H9 (cell line): ENCODE results near the gene FHIP1B. TPM values are rescaled to one million over a fixed set of nuclear protein-coding genes. Genes with fewer than 3 reads are reported as not detected.

Source experiments
- DNase-seq: peaks from one replicate; pipeline ENCODE4 v3.0.0-alpha.2; 2017
- H2AFZ ChIP-seq: one replicate; pipeline ENCODE4 v1.6.1; 2013; ENCODE audit warnings: mild to moderate bottlenecking, low read length, control low read depth, moderate library complexity
- H2AK5ac ChIP-seq: 2 replicates; pipeline ENCODE4 v1.6.1; 2013; ENCODE audit warnings: low read length, control low read depth, mixed read lengths; ENCODE audit not compliant: insufficient read length
- H2BK120ac ChIP-seq: one replicate; pipeline ENCODE4 v1.6.1; 2013; ENCODE audit warnings: low read depth, mild to moderate bottlenecking, low read length, control low read depth, inconsistent platforms; ENCODE audit not compliant: poor library complexity, severe bottlenecking
- H2BK12ac ChIP-seq: 2 replicates; pipeline ENCODE4 v1.6.1; 2013; ENCODE audit warnings: low read length, control low read depth, mixed read lengths, low read depth; ENCODE audit not compliant: insufficient read length
- H2BK15ac ChIP-seq: 2 replicates; pipeline ENCODE4 v1.6.1; 2013; ENCODE audit warnings: low read depth, low read length, control low read depth
- H2BK20ac ChIP-seq: one replicate; pipeline ENCODE4 v1.6.1; 2013; ENCODE audit warnings: low read depth, mild to moderate bottlenecking, low read length, control low read depth, inconsistent platforms; ENCODE audit not compliant: poor library complexity, severe bottlenecking
- H2BK5ac ChIP-seq: 2 replicates; pipeline ENCODE4 v1.6.1; 2013; ENCODE audit warnings: low read length, control low read depth, mixed read lengths; ENCODE audit not compliant: insufficient read length
- H3K14ac ChIP-seq: 2 replicates; pipeline ENCODE4 v1.6.1; 2013; ENCODE audit warnings: low read length, control low read depth; ENCODE audit not compliant: insufficient read depth
- H3K18ac ChIP-seq: 2 replicates; pipeline ENCODE4 v1.6.1; 2013; ENCODE audit warnings: low read depth, mild to moderate bottlenecking, mixed read lengths, low read length, control low read depth; ENCODE audit not compliant: insufficient read length
- H3K23ac ChIP-seq: 2 replicates; pipeline ENCODE4 v1.6.1; 2013; ENCODE audit warnings: low read length, control low read depth, mixed read lengths, low read depth; ENCODE audit not compliant: insufficient read length
- H3K23me2 ChIP-seq: 2 replicates; pipeline ENCODE4 v1.6.1; 2013; ENCODE audit warnings: low read depth, mild to moderate bottlenecking, mixed read lengths, low read length, control low read depth; ENCODE audit not compliant: insufficient read length, poor library complexity, severe bottlenecking
- H3K27ac ChIP-seq: 2 replicates; pipeline ENCODE4 v1.5.1; 2013; ENCODE audit warnings: low read length, control low read depth, mixed read lengths, low read depth; ENCODE audit not compliant: insufficient read length
- H3K27me3 ChIP-seq: 2 replicates; pipeline ENCODE4 v1.6.1; 2013; ENCODE audit warnings: low read length, control low read depth, inconsistent platforms; ENCODE audit not compliant: insufficient read depth
- H3K4ac ChIP-seq: 2 replicates; pipeline ENCODE4 v1.6.1; 2013; ENCODE audit warnings: low read depth, mild to moderate bottlenecking, control low read depth, inconsistent platforms, low read length, moderate library complexity
- H3K4me1 ChIP-seq: 2 replicates; pipeline ENCODE4 v1.6.1; 2013; ENCODE audit warnings: low read length, control low read depth, inconsistent platforms; ENCODE audit not compliant: insufficient read depth
- H3K4me2 ChIP-seq: 2 replicates; pipeline ENCODE4 v1.6.1; 2013; ENCODE audit warnings: low read length, control low read depth, mixed read lengths; ENCODE audit not compliant: insufficient read length, insufficient read depth
- H3K56ac ChIP-seq: 2 replicates; pipeline ENCODE4 v1.6.1; 2013; ENCODE audit warnings: low read depth, mild to moderate bottlenecking, mixed read lengths, low read length, control low read depth; ENCODE audit not compliant: insufficient read length
- H3K79me1 ChIP-seq: 2 replicates; pipeline ENCODE4 v1.6.1; 2013; ENCODE audit warnings: low read depth, mild to moderate bottlenecking, moderate library complexity, low read length, control low read depth, inconsistent platforms; ENCODE audit not compliant: insufficient read depth, poor library complexity, severe bottlenecking
- H3K79me2 ChIP-seq: 2 replicates; pipeline ENCODE4 v1.6.1; 2013; ENCODE audit warnings: low read length, control low read depth, inconsistent platforms; ENCODE audit not compliant: insufficient read depth
- H3K9ac ChIP-seq: 2 replicates; pipeline ENCODE4 v1.6.1; 2013; ENCODE audit warnings: low read length, control low read depth, mixed read lengths; ENCODE audit not compliant: insufficient read length; ENCODE audit errors: extremely low read depth
- H3K9me3 ChIP-seq: one replicate; pipeline ENCODE4 v1.6.1; 2013; ENCODE audit warnings: low read depth, low read length, inconsistent platforms; ENCODE audit not compliant: control insufficient read depth
- H3T11ph ChIP-seq: one replicate; pipeline ENCODE4 v1.6.1; 2013; ENCODE audit warnings: mild to moderate bottlenecking, low read length, control low read depth, inconsistent platforms
- H4K20me1 ChIP-seq: one replicate; pipeline ENCODE4 v1.6.1; 2013; ENCODE audit not compliant: control insufficient read depth, insufficient read length, insufficient read depth
- H4K5ac ChIP-seq: 2 replicates; pipeline ENCODE4 v1.6.1; 2013; ENCODE audit warnings: low read depth, mild to moderate bottlenecking, mixed read lengths, low read length, control low read depth; ENCODE audit not compliant: insufficient read length
- H4K8ac ChIP-seq: replicated peaks from 2 replicates; pipeline ENCODE4 v1.6.1; 2013; ENCODE audit warnings: low read length, control low read depth, mixed read lengths, low read depth; ENCODE audit not compliant: insufficient read length
- H4K91ac ChIP-seq: 2 replicates; pipeline ENCODE4 v1.6.1; 2013; ENCODE audit warnings: low read depth, mild to moderate bottlenecking, moderate library complexity, mixed read lengths, low read length, control low read depth; ENCODE audit not compliant: insufficient read length
- H3K27ac Mint-ChIP-seq, 3 experiments: 2 replicates in 2 of 3; 3 replicates in 1 of 3; pipeline ENCODE4 v1.8.0; 2020 to 2021; ENCODE audit warnings: mixed read lengths in 3 of 3, mild to moderate bottlenecking in 1 of 3, moderate library complexity in 1 of 3
- H3K27me3 Mint-ChIP-seq: 2 replicates; pipeline ENCODE4 v1.8.0; 2021; ENCODE audit warnings: low read depth, mild to moderate bottlenecking, moderate library complexity, mixed read lengths
- H3K36me3 Mint-ChIP-seq, 3 experiments: 2 replicates in 2 of 3; 3 replicates in 1 of 3; pipeline ENCODE4 v1.8.0; 2020 to 2021; ENCODE audit warnings: low read depth in 3 of 3, mixed read lengths in 3 of 3; ENCODE audit not compliant: insufficient read depth in 1 of 3
- H3K4me1 Mint-ChIP-seq, 2 experiments: 2 replicates each; pipeline ENCODE4 v1.8.0; 2020; ENCODE audit warnings: mixed read lengths in 2 of 2
- H3K4me3 Mint-ChIP-seq, 2 experiments: 2 replicates in 1 of 2; 3 replicates in 1 of 2; pipeline ENCODE4 v1.8.0; 2020 to 2021; ENCODE audit warnings: mild to moderate bottlenecking in 2 of 2, mixed read lengths in 2 of 2, moderate library complexity in 1 of 2
- H3K9me3 Mint-ChIP-seq, 2 experiments: 2 replicates in 1 of 2; 3 replicates in 1 of 2; pipeline ENCODE4 v1.8.0; 2020; ENCODE audit warnings: mild to moderate bottlenecking in 2 of 2, mixed read lengths in 2 of 2, moderate library complexity in 1 of 2
- WGBS: extraction: QIAGEN DNeasy Blood & Tissue Kit; methylation state at CpG from one replicate; pipeline ENCODE4 v1.1.7; 2013; ENCODE audit warnings: missing lambda C conversion rate, low lambda C conversion rate, mixed read lengths; ENCODE audit not compliant: insufficient read length; ENCODE audit errors: extremely low coverage; 5-methylcytosine and 5-hydroxymethylcytosine counted together
- total RNA-seq: library from RNA; stranded (reverse); gene quantifications from 2 replicates; pipeline ENCODE4 v1.2.1, GENCODE V29; 2021
- TF ChIP-seq, protein P1 (sequence below): fragments of 200-600 bp; sonication (generic); conservative IDR thresholded peaks from 3 replicates; pipeline ENCODE4 v1.8.0; 2021; ENCODE audit warnings: antibody characterized with exemption, mild to moderate bottlenecking

The FHIP1B gene
- total RNA-seq, 1 experiment from 2014 or later = 28.5 TPM

DNA sequence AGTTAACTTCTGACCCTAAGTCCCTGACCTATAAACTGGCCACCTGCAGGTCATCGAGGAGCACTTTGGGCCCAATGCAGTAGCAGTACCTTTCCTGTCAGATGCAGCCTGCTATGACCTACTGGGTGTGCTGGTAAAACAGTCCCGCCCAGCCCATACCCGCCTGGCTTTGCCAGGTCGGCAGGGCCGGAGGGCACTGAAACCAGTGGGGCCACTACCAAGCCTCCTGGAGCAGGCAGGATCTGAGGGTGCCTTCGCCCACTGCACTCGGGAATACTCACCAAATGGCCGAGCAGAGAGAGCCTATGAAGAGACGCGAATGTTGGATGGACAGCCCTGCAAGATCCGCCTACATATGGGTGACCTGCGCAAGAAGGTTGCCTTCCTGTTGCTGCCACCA is 24.6 kb downstream of the FHIP1B start:
- no peaks in the 10 kb centered on the region for H3K23me2 ChIP-seq
- DNase-seq = no peak
- H3K14ac ChIP-seq = no peak overlapping the region
- H2BK12ac ChIP-seq = no peak overlapping the region
- H3K27ac ChIP-seq = no peak overlapping the region
- no peak overlapping the region for H4K8ac ChIP-seq
- H3K4me3 Mint-ChIP-seq = no peak overlapping the region
- no peaks in the 10 kb centered on the region for H3K4me1 ChIP-seq
- H3K9me3 Mint-ChIP-seq = no peaks in the 10 kb centered on the region
- no peak overlapping the region for H4K91ac ChIP-seq
- H3T11ph ChIP-seq = no peak overlapping the region
- WGBS = no CpG with 5 or more reads among the region's 12 CpGs
- peaks cover 5 to 28% (median 17%) of the 10 kb centered on the region in 3 experiments; a peak in 4 of 7 replicates for H3K36me3 Mint-ChIP-seq
- no peaks in the 10 kb centered on the region for H3K27me3 Mint-ChIP-seq
- H3K27me3 ChIP-seq = no peaks in the 10 kb centered on the region
- no peak overlapping the region for H2BK5ac ChIP-seq
- H3K9ac ChIP-seq = no peak overlapping the region
- no peak overlapping the region for H2BK20ac ChIP-seq
- no peaks in the 10 kb centered on the region for H4K20me1 ChIP-seq
- no peak overlapping the region for H2AFZ ChIP-seq
- H3K56ac ChIP-seq = no peak overlapping the region
- no peaks in the 10 kb centered on the region for H3K79me1 ChIP-seq
- H4K5ac ChIP-seq = no peak overlapping the region
- H3K4ac ChIP-seq = no peak overlapping the region
- no peak overlapping the region for H2AK5ac ChIP-seq
- H3K4me1 Mint-ChIP-seq = no peaks in the 10 kb centered on the region
- no peak overlapping the region for H2BK15ac ChIP-seq
- H3K23ac ChIP-seq = no peak overlapping the region
- no peak overlapping the region for H3K27ac Mint-ChIP-seq
- no peak overlapping the region for H3K4me2 ChIP-seq
- no peak overlapping the region for H3K18ac ChIP-seq
- no peak overlapping the region for H2BK120ac ChIP-seq
- TF ChIP-seq, protein P1, sequence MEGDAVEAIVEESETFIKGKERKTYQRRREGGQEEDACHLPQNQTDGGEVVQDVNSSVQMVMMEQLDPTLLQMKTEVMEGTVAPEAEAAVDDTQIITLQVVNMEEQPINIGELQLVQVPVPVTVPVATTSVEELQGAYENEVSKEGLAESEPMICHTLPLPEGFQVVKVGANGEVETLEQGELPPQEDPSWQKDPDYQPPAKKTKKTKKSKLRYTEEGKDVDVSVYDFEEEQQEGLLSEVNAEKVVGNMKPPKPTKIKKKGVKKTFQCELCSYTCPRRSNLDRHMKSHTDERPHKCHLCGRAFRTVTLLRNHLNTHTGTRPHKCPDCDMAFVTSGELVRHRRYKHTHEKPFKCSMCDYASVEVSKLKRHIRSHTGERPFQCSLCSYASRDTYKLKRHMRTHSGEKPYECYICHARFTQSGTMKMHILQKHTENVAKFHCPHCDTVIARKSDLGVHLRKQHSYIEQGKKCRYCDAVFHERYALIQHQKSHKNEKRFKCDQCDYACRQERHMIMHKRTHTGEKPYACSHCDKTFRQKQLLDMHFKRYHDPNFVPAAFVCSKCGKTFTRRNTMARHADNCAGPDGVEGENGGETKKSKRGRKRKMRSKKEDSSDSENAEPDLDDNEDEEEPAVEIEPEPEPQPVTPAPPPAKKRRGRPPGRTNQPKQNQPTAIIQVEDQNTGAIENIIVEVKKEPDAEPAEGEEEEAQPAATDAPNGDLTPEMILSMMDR = no peak
- no peaks in the 10 kb centered on the region for H3K79me2 ChIP-seq
- no peaks in the 10 kb centered on the region for H3K9me3 ChIP-seq
